ENCODE results near the gene KLHL33. TPM values are rescaled to one million over a fixed set of nuclear protein-coding genes. Genes with fewer than 3 reads are reported as not detected.

KLHL33 gene
- total and polyA plus RNA-seq, 7 experiments from 2014 or later, result 0.14 to 0.51 (median 0.23) TPM; not detected in 3

- no peak overlapping the region for H3K27ac ChIP-seq (ENCODE audit: low read depth, low read length)
Observed at GRCh38 chr14:20472536-20473169, 36.7 kb upstream of the KLHL33 start.

DNA sequence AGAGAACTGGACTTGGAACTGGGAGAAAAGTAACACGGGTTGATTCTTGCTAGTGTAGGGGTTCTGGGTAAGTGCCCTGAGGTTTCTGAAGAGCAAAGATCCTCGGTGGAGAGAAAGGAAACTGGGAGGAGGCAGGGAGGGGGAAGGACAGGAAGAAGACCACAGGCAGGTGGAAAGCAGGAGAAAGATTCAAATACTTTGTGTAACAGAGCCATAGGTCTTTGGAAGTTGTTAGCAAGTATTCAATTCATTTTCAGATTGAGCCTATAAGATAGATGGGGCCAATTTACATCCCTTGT, 34.6 kb upstream of the KLHL33 start:
- Histone ChIP-seq H3K4me1 (ENCODE audit: control insufficient read depth in 2 of 2, insufficient read depth in 2 of 2, low read length in 2 of 2) (peaks cover 14 to 39% of the 10 kb centered on the region in 2 donors), H3K4me3 (ENCODE audit: low read length) (peak overlapping the region; percentile 87), H3K9me3 (ENCODE audit: control insufficient read depth in 2 of 3, low read length in 3 of 3) (no peaks in the 10 kb centered on the region), H3K36me3 (ENCODE audit: control insufficient read depth in 2 of 3, insufficient read depth in 3 of 3, low read length in 3 of 3) (peaks cover 15 to 32% (median 30%) of the 10 kb centered on the region in 3 experiments), H3K27ac (ENCODE audit: low read depth, low read length) (peak overlapping the region; percentile 87), H3K27me3 (ENCODE audit: control insufficient read depth in 2 of 2, insufficient read depth in 2 of 2, low read length in 2 of 2) (no peaks in the 10 kb centered on the region)
- ChIA-PET CTCF (interaction anchor here (0.9 kb wide), 1 partner anchor 138 kb away, joined by 4 read pairs; no protein-coding TSS in a partner anchor), POLR2A (interaction anchor here (0.7 to 4.8 kb wide), 12 partner anchors 8 to 142 kb away, joined by 3 to 47 read pairs (median 7); partner anchors contain the start of genes APEX1, OSGEP, PARP2 and PIP4P1)
- no peak for ATAC-seq
- H3K36me3 Mint-ChIP-seq, result peaks cover 14 to 40% (median 37%) of the 10 kb centered on the region in 5 donors
- peaks cover 0 to 4% (median 0%) of the 10 kb centered on the region in 5 donors for H3K27me3 Mint-ChIP-seq
- peaks cover 43 to 60% (median 55%) of the 10 kb centered on the region in 7 donors for H3K4me1 Mint-ChIP-seq
- H3K27ac Mint-ChIP-seq, result peak overlapping the region; percentile 89 to 98 (median 97)
- no peak for DNase-seq
- intact Hi-C loops (cut with micrococcal nuclease), result loop anchor here (1.0 kb wide), 2 partner anchors 15 to 61 kb away; partner anchors contain the start of gene APEX1 (in 1 of the 2)
- H3K9me3 Mint-ChIP-seq, result peaks cover 0 to 2% (median 0%) of the 10 kb centered on the region in 11 donors
- H3K4me3 Mint-ChIP-seq, result peak overlapping the region; percentile 95 to 100 (median 99)

More at GRCh38 chr14:20472536-20473169, 36.7 kb upstream of the KLHL33 start:
- Histone ChIP-seq H3K27me3 (ENCODE audit: control insufficient read depth in 2 of 2, insufficient read depth in 2 of 2, low read length in 2 of 2) (no peaks in the 10 kb centered on the region), H3K4me3 (ENCODE audit: low read length) (no peak overlapping the region), H3K4me1 (ENCODE audit: control insufficient read depth in 2 of 2, insufficient read depth in 2 of 2, low read length in 2 of 2) (peaks cover 35 to 59% of the 10 kb centered on the region in 2 donors), H3K9me3 (ENCODE audit: control insufficient read depth in 2 of 3, low read length in 3 of 3) (no peaks in the 10 kb centered on the region), H3K36me3 (ENCODE audit: control insufficient read depth in 2 of 3, insufficient read depth in 3 of 3, low read length in 3 of 3) (peaks cover 27 to 47% (median 43%) of the 10 kb centered on the region in 3 experiments)
- DNase-seq, result no peak
- ATAC-seq, result no peak
- peak overlapping the region; percentile 67 to 99 (median 80) for H3K4me3 Mint-ChIP-seq
- CTCF ChIA-PET, result no interaction called here
- peaks cover 14 to 61% (median 52%) of the 10 kb centered on the region in 5 donors for H3K36me3 Mint-ChIP-seq
- H3K27me3 Mint-ChIP-seq, result peaks cover 0 to 4% (median 0%) of the 10 kb centered on the region in 5 donors
- H3K4me1 Mint-ChIP-seq, result peaks cover 64 to 81% (median 76%) of the 10 kb centered on the region in 7 donors
- H3K9me3 Mint-ChIP-seq, result peaks cover 0 to 2% (median 0%) of the 10 kb centered on the region in 11 donors
- POLR2A ChIA-PET, result interaction anchor here (0.8 to 3.1 kb wide), 5 partner anchors 10 to 18 kb away, joined by 3 to 19 read pairs (median 8); partner anchors contain the start of genes APEX1, OSGEP and PIP4P1
- intact Hi-C loops (cut with micrococcal nuclease), result no loop called here
- H3K27ac Mint-ChIP-seq, result peak overlapping the region; percentile 44 to 89 (median 84)

- Histone ChIP-seq H3K27me3 (ENCODE audit: control insufficient read depth in 2 of 2, insufficient read depth in 2 of 2, low read length in 2 of 2) (no peaks in the 10 kb centered on the region), H3K4me3 (ENCODE audit: low read length) (peak overlapping the region; percentile 87), H3K4me1 (ENCODE audit: control insufficient read depth in 2 of 2, insufficient read depth in 2 of 2, low read length in 2 of 2) (peaks cover 13 to 34% of the 10 kb centered on the region in 2 donors), H3K36me3 (ENCODE audit: control insufficient read depth in 2 of 3, insufficient read depth in 3 of 3, low read length in 3 of 3) (peaks cover 10 to 27% (median 25%) of the 10 kb centered on the region in 3 experiments), H3K27ac (ENCODE audit: low read depth, low read length) (peak overlapping the region; percentile 87), H3K9me3 (ENCODE audit: control insufficient read depth in 2 of 3, low read length in 3 of 3) (no peaks in the 10 kb centered on the region)
- POLR2A ChIA-PET, result interaction anchor here (0.5 to 4.8 kb wide), 18 partner anchors 9 to 785 kb away, joined by 3 to 47 read pairs (median 4); partner anchors contain the start of genes APEX1, OSGEP, PARP2 and PIP4P1
- ATAC-seq (peak; percentile 58), DNase-seq (peak; percentile 17 to 56 (median 34))
- H3K27me3 Mint-ChIP-seq, result peaks cover 0 to 6% (median 0%) of the 10 kb centered on the region in 5 donors
- H3K27ac Mint-ChIP-seq, result peak overlapping the region; percentile 89 to 98 (median 97)
- intact Hi-C loops (cut with micrococcal nuclease), result loop anchor here (1.0 to 2.0 kb wide), 11 partner anchors 7 to 213 kb away; partner anchors contain the start of genes APEX1 (in 2 of the 2), PIP4P1 (in 2 of the 2), PARP2 (in 1 of the 2) and TEP1 (in 1 of the 2)
- CTCF ChIA-PET, result interaction anchor here (0.7 to 1.2 kb wide), 3 partner anchors 56 to 139 kb away, joined by 3 to 4 read pairs (median 4); partner anchors contain the start of gene TEP1
- H3K4me3 Mint-ChIP-seq, result peak overlapping the region; percentile 95 to 100 (median 99)
- peaks cover 43 to 55% (median 50%) of the 10 kb centered on the region in 7 donors for H3K4me1 Mint-ChIP-seq
- peaks cover 0 to 2% (median 0%) of the 10 kb centered on the region in 11 donors for H3K9me3 Mint-ChIP-seq
- peaks cover 11 to 35% (median 31%) of the 10 kb centered on the region in 5 donors for H3K36me3 Mint-ChIP-seq
Observed at GRCh38 chr14:20469890-20470602, 34.1 kb upstream of the KLHL33 start.

DNA sequence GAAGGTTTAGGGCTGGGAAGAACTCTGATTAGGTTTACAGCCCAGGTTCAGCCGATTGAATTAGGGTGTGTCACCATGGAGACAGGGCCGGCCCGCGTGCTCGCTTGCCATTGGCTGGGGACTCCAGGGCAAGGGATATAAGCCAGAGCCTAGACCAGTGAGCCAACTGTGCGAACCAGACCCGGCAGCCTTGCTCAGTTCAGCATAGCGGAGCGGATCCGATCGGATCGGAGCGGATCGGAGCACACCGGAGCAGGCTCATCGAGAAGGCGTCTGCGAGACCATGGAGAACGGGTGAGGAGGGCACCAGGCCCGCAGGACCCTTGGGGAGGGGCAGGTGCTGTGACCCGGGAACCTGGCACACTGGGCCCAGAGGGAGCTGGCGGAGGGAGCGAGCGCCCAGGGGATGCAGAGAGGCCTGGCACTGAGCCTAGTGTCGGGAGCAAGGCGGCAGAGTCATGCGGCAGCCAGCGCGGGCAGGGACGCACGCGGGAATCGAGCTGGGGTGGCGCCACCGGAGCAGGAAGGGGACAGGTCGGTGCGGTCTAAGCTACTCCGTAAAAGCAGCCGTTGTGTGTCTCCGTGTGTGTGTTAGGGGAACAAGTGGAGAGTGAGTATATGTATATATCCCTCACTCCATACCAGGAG, 33.4 kb upstream of the KLHL33 start, which contains the start of gene PNP:
TSS of gene PNP (plus strand) at position 165 of the 648 bp plus-strand sequence. CDS start at position 284, 119 bp downstream.
- peak within 1 kb of the TSS; percentile 95 to 100 (median 99) for H3K4me3 Mint-ChIP-seq
- peak; percentile 74 to 88 (median 84) for DNase-seq
- H3K27me3 Mint-ChIP-seq, result peaks cover 0 to 6% (median 0%) of the 10 kb centered on the region in 5 donors
- Histone ChIP-seq H3K4me3 (ENCODE audit: low read length) (peak within 1 kb of the TSS; percentile 87), H3K27me3 (ENCODE audit: control insufficient read depth in 2 of 2, insufficient read depth in 2 of 2, low read length in 2 of 2) (no peaks in the 10 kb centered on the region), H3K4me1 (ENCODE audit: control insufficient read depth in 2 of 2, insufficient read depth in 2 of 2, low read length in 2 of 2) (peaks cover 13 to 32% of the 10 kb centered on the region in 2 donors), H3K36me3 (ENCODE audit: control insufficient read depth in 2 of 3, insufficient read depth in 3 of 3, low read length in 3 of 3) (peaks cover 3 to 20% (median 19%) of the 10 kb centered on the region in 3 experiments), H3K27ac (ENCODE audit: low read depth, low read length) (peak within 1 kb of the TSS; percentile 87), H3K9me3 (ENCODE audit: control insufficient read depth in 2 of 3, low read length in 3 of 3) (no peaks in the 10 kb centered on the region)
- intact Hi-C loops (cut with micrococcal nuclease), result loop anchor here (1.0 to 2.0 kb wide), 10 partner anchors 8 to 213 kb away; partner anchors contain the start of genes PIP4P1 (in 2 of the 2), APEX1 (in 1 of the 2), PARP2 (in 1 of the 2) and TEP1 (in 1 of the 2)
- ATAC-seq, result peak; percentile 94
- peaks cover 40 to 49% (median 43%) of the 10 kb centered on the region in 7 donors for H3K4me1 Mint-ChIP-seq
- H3K27ac Mint-ChIP-seq, result peak within 1 kb of the TSS; percentile 89 to 98 (median 97)
- peaks cover 5 to 29% (median 25%) of the 10 kb centered on the region in 5 donors for H3K36me3 Mint-ChIP-seq
- ChIA-PET CTCF (interaction anchor here (0.7 to 1.2 kb wide), 2 partner anchors 55 to 60 kb away, joined by 3 to 4 read pairs; partner anchors contain the start of gene TEP1), POLR2A (interaction anchor here (0.5 to 4.8 kb wide), 17 partner anchors 8 to 786 kb away, joined by 3 to 47 read pairs (median 4); partner anchors contain the start of genes APEX1, OSGEP, PARP2 and PIP4P1)
- peaks cover 0 to 2% (median 0%) of the 10 kb centered on the region in 11 donors for H3K9me3 Mint-ChIP-seq

DNA sequence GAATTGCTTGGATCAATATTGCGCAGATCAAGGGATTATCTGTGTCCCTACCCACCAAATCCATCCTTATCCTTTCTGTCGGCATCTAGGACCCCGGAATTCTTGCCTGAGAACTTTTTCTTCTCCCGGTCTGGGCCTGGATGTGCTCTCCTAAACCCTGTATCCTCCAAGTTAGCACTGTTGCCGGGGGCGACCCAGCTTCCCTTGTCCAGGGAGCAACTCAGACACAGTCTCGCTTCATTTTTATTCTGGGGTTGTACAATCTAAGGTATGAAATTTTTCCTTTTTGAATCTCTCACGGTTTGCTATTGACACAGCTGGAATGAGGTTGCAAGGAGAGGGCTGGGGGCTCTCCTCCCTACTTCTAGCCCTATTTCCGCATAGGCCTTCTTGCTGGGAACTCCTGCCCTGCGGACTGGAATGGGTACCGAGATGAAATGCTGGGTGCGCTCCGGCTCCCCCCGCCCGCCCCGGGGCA, 32.8 kb upstream of the KLHL33 start:
- ATAC-seq (no peak), DNase-seq (no peak)
- peaks cover 0 to 2% (median 0%) of the 10 kb centered on the region in 11 donors for H3K9me3 Mint-ChIP-seq
- H3K4me1 Mint-ChIP-seq, result peaks cover 34 to 43% (median 38%) of the 10 kb centered on the region in 7 donors
- H3K27ac ChIP-seq (ENCODE audit: low read depth, low read length), result peak overlapping the region; percentile 87
- peaks cover under 1 to 23% (median 19%) of the 10 kb centered on the region in 5 donors for H3K36me3 Mint-ChIP-seq
- peaks cover 0 to 15% (median 13%) of the 10 kb centered on the region in 3 experiments for H3K36me3 ChIP-seq (ENCODE audit: control insufficient read depth in 2 of 3, insufficient read depth in 3 of 3, low read length in 3 of 3)
- H3K4me3 ChIP-seq (ENCODE audit: low read length), result peak overlapping the region; percentile 87
- no peaks in the 10 kb centered on the region for H3K9me3 ChIP-seq (ENCODE audit: control insufficient read depth in 2 of 3, low read length in 3 of 3)
- peaks cover 0 to 6% (median 0%) of the 10 kb centered on the region in 5 donors for H3K27me3 Mint-ChIP-seq
- peaks cover 13 to 32% of the 10 kb centered on the region in 2 donors for H3K4me1 ChIP-seq (ENCODE audit: control insufficient read depth in 2 of 2, insufficient read depth in 2 of 2, low read length in 2 of 2)
- H3K27me3 ChIP-seq (ENCODE audit: control insufficient read depth in 2 of 2, insufficient read depth in 2 of 2, low read length in 2 of 2), result no peaks in the 10 kb centered on the region
- H3K4me3 Mint-ChIP-seq, result peak overlapping the region; percentile 95 to 100 (median 99)
- CTCF ChIA-PET, result interaction anchor here (1.1 kb wide), 1 partner anchor 47 kb away, joined by 3 read pairs; no protein-coding TSS in a partner anchor
- POLR2A ChIA-PET, result interaction anchor here (1.3 to 4.8 kb wide), 7 partner anchors 8 to 141 kb away, joined by 3 to 47 read pairs (median 21); partner anchors contain the start of genes APEX1, OSGEP and PIP4P1
- intact Hi-C loops (cut with micrococcal nuclease), result loop anchor here (1.0 to 2.0 kb wide), 10 partner anchors 8 to 214 kb away; partner anchors contain the start of genes PIP4P1 (in 2 of the 2), APEX1 (in 1 of the 2), PARP2 (in 1 of the 2) and TEP1 (in 1 of the 2)
- peak overlapping the region; percentile 89 to 98 (median 97) for H3K27ac Mint-ChIP-seq

Measured in naive thymus-derived CD4-positive, alpha-beta T cell (primary cell).